Suprapubic skin (tissue), 4 donors: Measurements from ENCODE around the gene TMEM150A.
"Not testable (repeated sequence)": the region's sequence is repeated elsewhere in the genome, so short reads cannot be mapped to it uniquely, and the experiment has no call there.

ENCODE experiments used
- CTCF ChIP-seq, 2 donors: fragments of 200-600 bp in 1 of 2; fragments of 450-650 bp in 1 of 2; sonication (generic) in 1 of 2; IDR thresholded peaks; one replicate each; pipeline ENCODE4 v1.5.1; 2016 to 2019; ENCODE audit warnings: antibody characterized with exemption in 2 of 2, mild to moderate bottlenecking in 1 of 2, moderate library complexity in 1 of 2
- EP300 ChIP-seq: sonication (generic); formaldehyde crosslinking; IDR thresholded peaks from one replicate; pipeline ENCODE4 v1.6.1; 2017; ENCODE audit warnings: antibody characterized with exemption
- POLR2A ChIP-seq, 2 donors: fragments of 450-650 bp; IDR thresholded peaks; one replicate each; pipeline ENCODE4 v1.6.1; 2017; ENCODE audit warnings: antibody characterized with exemption in 2 of 2, mild to moderate bottlenecking in 2 of 2, moderate library complexity in 2 of 2
- POLR2AphosphoS5 ChIP-seq, 3 donors: sonication (generic); formaldehyde crosslinking; IDR thresholded peaks; one replicate each; pipeline ENCODE4 v1.6.1; 2017; ENCODE audit warnings: antibody characterized with exemption in 3 of 3

- not testable (repeated sequence) for TF ChIP-seq CTCF (IDR thresholded peaks at IDR 0.05); POLR2AphosphoS5 (IDR thresholded peaks at IDR 0.05); POLR2A (IDR thresholded peaks at IDR 0.05); EP300
These were observed 10.2 kb downstream of the TMEM150A start for GRCh38 chr2:85592299-85592698.
